Keratinocyte (primary cell): ENCODE results near the gene STX8.

Experiments
- EZH2 ChIP-seq: IDR thresholded peaks from one replicate; pipeline ENCODE4 v1.6.1; 2012; ENCODE audit warnings: inconsistent platforms, mild to moderate bottlenecking, low read length, moderate library complexity
- TF ChIP-seq, protein P1 (sequence below), 3 experiments: IDR thresholded peaks in 1 of 3; conservative IDR thresholded peaks in 1 of 3; optimal IDR thresholded peaks in 1 of 3; 2 replicates in 2 of 3; 3 replicates in 1 of 3; pipeline versions ENCODE3 to v1.5.1; 2011; ENCODE audit warnings: low read length in 3 of 3, mild to moderate bottlenecking in 3 of 3, moderate library complexity in 2 of 3, control low read depth in 1 of 3, inconsistent platforms in 1 of 3; ENCODE audit not compliant: insufficient read depth in 2 of 3; ENCODE audit errors: extremely low read depth in 1 of 3

DNA sequence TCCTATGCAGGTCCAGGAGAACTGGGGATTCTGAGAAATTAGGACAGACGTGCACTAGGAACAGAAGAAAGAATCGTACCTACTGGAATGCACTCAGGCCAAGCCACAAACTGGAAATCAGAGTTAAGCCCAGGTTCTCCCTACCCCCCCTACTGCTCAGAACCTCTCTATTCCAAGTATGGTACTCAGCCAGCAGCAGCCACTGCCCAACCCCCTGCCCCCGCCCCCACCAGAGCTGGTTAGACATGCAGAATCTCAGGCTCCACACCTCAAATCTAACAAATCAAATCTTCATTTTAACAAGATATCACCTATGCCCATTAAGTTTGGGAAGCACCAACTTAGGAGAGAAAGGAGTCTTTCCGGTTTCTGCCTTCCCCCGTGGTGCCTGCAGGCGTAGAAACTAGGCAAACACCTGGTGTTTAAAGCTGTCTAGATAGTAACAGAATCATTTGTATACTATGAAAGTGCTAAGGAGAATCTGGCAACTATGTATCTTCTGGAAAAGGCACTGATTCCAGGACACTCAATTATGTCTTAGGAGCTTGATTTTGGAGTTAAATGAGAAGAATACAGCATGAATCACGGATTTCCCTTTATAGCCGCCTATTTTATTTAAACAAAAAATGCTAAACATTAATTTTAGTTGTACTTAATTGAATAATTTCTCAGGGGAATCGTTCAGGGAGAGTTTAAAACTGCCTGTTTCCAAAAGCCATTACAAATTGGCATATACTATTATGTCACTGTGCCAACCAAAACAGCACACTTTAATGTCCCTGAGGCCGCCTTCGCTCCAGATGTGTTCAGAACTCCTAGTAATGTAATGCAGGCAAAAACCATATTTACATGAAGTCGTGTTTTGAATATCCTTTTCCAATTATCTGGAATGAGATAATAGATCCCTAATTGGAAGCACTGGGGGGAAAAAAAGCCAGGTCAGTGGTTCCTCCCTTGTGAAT is 166.5 kb downstream of the STX8 start:
- TF ChIP-seq, protein P1, sequence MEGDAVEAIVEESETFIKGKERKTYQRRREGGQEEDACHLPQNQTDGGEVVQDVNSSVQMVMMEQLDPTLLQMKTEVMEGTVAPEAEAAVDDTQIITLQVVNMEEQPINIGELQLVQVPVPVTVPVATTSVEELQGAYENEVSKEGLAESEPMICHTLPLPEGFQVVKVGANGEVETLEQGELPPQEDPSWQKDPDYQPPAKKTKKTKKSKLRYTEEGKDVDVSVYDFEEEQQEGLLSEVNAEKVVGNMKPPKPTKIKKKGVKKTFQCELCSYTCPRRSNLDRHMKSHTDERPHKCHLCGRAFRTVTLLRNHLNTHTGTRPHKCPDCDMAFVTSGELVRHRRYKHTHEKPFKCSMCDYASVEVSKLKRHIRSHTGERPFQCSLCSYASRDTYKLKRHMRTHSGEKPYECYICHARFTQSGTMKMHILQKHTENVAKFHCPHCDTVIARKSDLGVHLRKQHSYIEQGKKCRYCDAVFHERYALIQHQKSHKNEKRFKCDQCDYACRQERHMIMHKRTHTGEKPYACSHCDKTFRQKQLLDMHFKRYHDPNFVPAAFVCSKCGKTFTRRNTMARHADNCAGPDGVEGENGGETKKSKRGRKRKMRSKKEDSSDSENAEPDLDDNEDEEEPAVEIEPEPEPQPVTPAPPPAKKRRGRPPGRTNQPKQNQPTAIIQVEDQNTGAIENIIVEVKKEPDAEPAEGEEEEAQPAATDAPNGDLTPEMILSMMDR (optimal IDR thresholded peaks at IDR 0.05 in 1 of 3, IDR thresholded peaks at IDR 0.05 in 1 of 3, conservative IDR thresholded peaks at IDR 0.05 in 1 of 3; ENCODE audit: extremely low read depth in 1 of 3, insufficient read depth in 2 of 3, low read length in 3 of 3) = no peak
- TF ChIP-seq EZH2 = no peak
